GM13977 (cell line): Measurements from ENCODE around the gene NRDE2.

Experiments used
- DNase-seq: peaks from one replicate; pipeline ENCODE4 v3.0.0; 2012; ENCODE audit warnings: low spot score
- CTCF ChIP-seq: IDR thresholded peaks from 2 replicates; pipeline ENCODE4 v1.5.1; 2012; ENCODE audit warnings: mild to moderate bottlenecking, control low read depth; ENCODE audit not compliant: insufficient read depth; ENCODE audit errors: extremely low read depth, missing control alignments
- in situ Hi-C: fragments of 300-500 bp; cut with MboI; formaldehyde crosslinking; loops from one replicate; pipeline ENCODE4 v1.12.0; 2022; ENCODE audit warnings: low sequenced_read_pairs, low pct_unique_long_range_greater_than_20kb, mixed read lengths, inconsistent platforms; ENCODE audit not compliant: unreplicated experiment

The NRDE2 gene

DNA sequence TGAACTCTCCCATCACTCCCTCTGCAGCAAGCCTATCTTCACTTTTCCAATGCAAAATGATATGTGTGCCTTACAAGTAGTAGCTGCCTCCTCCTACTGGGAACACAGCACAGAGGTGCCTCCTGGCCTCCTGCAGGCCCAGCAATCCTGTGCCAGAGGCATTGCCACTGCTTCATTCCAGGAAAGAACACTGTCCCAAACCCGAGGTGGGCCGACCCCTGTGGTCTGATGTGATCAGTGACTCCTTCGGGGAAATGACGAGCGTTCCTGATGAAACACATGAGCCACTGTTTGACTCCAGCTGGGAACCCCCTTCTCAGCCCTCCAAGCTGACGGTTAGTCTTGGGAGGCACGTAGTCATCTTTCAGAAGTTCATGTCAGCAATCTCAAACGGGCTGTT, 55.9 kb downstream of the NRDE2 start:
- TF ChIP-seq CTCF: no peak
- no peak for DNase-seq
- in situ Hi-C loops: no loop called here

- no peak for DNase-seq
- in situ Hi-C loops: no loop called here
- no peak for TF ChIP-seq CTCF
Measured at GRCh38 chr14:90275458-90275814, 56.3 kb downstream of the NRDE2 start.

DNA sequence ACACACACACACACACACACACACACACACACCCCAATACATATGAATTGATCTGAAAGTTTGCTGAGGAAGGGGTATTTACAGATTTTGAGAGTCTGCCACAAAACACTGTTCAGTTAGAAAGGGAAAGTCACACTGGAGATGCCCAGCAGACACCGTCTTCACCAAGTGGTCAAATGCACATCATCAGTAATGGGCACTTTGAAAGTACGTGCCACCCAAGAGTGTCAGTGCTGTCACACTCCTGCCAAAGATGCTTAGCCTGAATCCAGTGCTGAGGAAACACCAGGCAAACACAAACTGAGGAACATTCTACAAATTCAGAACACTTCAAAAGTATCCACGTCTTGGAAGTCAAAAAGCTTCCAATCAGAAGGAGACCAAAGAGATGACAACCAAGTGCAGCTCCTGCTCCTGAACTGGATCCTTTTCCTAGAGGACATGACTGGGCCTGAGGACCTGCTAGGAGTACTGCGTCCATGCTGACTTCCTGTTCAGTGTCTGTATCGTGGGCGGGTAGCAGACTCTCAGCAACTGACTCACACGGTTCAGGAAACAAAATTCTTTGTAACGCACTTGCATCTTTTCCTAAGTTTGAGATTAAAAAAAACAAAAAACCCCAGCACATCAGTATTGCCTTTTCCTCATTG, 56.8 kb downstream of the NRDE2 start:
- in situ Hi-C loops: no loop called here
- DNase-seq: no peak

DNA sequence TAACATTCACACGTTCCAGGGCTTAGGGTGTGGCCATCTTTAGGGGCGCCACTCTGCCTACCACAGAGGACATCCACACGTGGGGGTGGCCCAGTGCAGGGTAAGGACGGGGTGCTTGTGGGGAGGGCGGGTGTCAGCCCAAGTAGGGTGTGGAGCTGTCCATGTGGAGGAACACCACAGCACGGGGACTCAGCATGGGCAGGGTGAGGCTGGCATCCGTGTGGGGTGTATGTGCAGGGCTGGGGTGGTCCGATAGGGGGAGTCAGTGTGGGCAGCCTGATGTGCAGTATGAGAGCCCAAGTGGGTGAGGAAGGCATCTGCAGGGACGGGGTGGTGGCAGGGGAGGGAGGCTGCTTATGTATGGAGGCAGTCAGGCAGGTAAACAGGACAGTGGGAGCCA, 57.7 kb downstream of the NRDE2 start:
- no peak for DNase-seq
- in situ Hi-C loops: no loop called here
- TF ChIP-seq CTCF: no peak

More for the DNA sequence above, 56.8 kb downstream of the NRDE2 start:
- TF ChIP-seq CTCF: no peak

DNA sequence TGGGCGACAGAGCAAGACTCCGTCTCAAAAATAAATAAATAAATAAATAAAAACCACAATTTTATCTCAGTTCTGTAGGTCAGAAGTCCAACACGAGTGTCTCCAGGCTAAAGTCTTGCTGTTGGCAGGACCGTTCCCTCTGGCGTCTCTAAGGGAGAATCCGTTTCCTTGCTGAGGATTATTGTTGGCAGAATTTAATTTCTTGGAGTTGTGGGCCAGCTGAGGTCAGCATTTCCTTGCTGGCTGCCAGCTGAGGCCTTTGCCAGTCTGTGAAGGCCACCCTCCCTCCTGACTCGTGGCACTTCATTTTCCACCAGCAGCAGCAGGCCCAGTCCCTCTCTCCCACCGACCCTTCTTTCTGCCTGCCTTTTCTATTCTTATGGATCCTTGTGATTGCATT, 58.2 kb downstream of the NRDE2 start:
- in situ Hi-C loops: no loop called here
- TF ChIP-seq CTCF: no peak
- no peak for DNase-seq

- TF ChIP-seq CTCF: no peak
- in situ Hi-C loops: no loop called here
- DNase-seq: no peak
Measured at GRCh38 chr14:90272523-90272922, 59.2 kb downstream of the NRDE2 start.

GRCh38 chr14:90268420-90268819, 63.3 kb downstream of the NRDE2 start:
- DNase-seq: no peak
- TF ChIP-seq CTCF: no peak
- in situ Hi-C loops: no loop called here
